GM19455 (cell line): ENCODE measurements around the gene TPM4.

Experiments
- ATAC-seq: cut with Tn5 transposase; IDR thresholded peaks from one replicate; pipeline ENCODE4 v1.9.1; 2021; ENCODE audit not compliant: unreplicated experiment

TPM4 gene

GRCh38 chr19:16041299-16041990 is 34.9 kb upstream of the TPM4 start:
- ATAC-seq, result no peak

- no peak for ATAC-seq
These were observed 34.3 kb upstream of the TPM4 start for GRCh38 chr19:16041991-16042386.

GRCh38 chr19:16042533-16043085 is 33.7 kb upstream of the TPM4 start:
- ATAC-seq, result no peak

GRCh38 chr19:16043156-16043757 is 33.0 kb upstream of the TPM4 start:
- ATAC-seq, result no peak

DNA sequence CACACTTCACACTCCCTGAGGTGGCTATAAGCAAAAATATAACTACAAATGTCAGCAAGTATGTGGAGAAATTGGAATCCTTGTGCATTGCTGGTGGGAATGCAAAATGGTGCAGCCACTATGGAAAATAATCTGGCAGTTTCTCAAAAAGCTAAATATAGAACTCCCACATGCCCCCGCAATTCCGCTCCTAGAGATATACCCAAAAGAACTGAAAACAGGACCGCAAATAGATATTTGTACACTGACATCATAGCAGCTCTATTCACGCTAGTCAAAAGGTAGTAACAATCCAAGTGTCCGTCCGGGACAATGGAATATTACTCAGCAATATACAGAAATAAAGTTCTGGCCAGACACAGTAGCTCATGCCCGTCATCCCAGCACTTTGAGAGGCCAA is 31.5 kb upstream of the TPM4 start:
- ATAC-seq, result no peak

GRCh38 chr19:16045171-16045570 is 31.1 kb upstream of the TPM4 start:
- ATAC-seq, result no peak

DNA sequence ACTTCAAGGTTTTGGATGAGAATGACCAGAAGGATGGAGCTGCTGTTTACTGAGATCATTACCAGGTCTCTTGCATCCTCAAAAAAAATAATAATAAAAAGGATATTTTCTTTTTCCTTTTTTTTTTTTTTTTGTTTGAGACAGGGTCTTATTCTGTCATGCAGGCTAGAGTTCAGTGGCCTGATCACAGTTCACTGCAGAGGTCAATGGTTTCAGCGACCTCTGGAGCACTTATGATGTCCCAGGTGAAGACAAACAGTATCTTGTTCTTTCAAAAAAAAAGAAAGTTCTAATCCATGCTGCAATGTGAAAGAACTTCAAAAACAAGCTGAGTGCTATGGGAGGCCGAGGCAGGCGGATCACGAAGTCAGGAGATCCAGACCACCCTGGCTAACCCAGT is 30.4 kb upstream of the TPM4 start:
- no peak for ATAC-seq

DNA sequence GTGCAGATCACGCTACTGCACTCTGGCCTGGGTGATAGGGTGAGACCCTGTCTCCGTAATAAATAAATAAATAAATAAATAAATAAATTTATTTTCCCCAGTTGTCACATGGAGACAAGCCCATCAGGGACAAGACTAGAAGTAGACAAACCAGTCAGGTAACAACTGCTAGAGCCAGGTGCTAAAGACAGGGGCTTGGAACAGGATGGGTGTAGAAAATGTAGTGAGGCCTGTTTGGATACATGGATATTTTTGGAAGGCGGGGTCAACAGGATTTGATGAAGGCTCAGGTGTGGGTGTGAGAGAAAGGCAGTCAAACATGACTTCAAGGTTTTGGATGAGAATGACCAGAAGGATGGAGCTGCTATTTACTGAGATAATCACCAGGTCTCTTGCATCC is 27.7 kb upstream of the TPM4 start:
- no peak for ATAC-seq

DNA sequence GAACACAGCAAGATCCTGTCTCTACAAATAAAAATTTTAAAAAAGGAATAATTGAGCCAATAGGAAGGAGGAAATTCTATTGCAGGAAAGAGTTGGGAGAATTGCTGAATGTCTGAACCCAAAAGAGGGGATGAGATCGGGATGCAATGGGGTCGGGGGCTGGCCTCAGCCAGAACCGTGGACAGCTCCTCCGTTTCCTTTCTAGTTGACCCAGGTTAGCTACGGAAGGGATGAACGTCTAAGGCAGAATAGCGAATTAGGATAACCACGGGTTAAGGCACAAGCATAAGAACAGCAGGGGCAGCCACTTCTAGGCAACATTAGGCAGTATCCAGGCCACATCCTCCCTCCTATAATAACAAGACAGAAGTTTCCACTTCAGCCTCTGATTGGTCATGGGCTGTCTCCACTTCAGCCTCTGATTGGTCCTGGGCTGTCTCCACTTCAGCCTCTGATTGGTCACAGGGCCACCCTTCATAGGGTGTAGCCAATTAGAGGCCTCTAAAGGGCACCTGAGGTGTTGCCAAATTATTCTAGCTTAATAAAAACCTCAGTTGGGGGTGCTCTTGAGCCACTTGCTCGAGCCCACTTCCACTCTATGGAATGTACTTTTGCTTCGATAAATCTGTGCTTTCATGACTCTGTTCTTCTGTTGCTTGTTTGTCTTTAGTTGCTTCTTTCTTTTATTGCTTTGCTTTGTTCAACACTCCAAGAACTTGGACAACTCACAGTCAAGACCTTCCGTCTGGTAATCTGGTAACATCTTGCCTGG is 24.9 kb upstream of the TPM4 start:
- no peak for ATAC-seq

- no peak for ATAC-seq
These were observed 23.9 kb upstream of the TPM4 start for GRCh38 chr19:16052353-16052752.

GRCh38 chr19:16057062-16057461 is 19.2 kb upstream of the TPM4 start:
- no peak for ATAC-seq

DNA sequence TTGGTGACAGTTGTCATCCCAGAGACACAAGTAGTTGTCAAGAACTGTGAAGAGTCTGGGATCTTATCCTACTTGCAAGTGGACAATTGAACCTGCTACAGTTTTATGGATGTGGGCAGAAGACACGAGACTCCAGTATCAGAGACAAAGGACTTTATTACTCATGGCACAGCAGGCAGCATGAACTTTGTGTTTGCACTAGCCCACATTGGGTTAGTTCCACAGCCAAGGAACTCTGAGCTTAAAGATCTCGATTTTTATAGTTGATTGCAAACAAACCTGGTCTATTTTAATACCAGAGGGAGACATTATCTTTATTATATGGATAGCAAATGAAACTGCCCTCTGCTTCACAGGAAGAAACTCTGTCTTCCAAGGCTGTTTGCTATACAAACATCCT is 16.0 kb upstream of the TPM4 start:
- ATAC-seq, result no peak

- ATAC-seq, result no peak
These were observed 14.4 kb upstream of the TPM4 start for GRCh38 chr19:16061943-16062342.

DNA sequence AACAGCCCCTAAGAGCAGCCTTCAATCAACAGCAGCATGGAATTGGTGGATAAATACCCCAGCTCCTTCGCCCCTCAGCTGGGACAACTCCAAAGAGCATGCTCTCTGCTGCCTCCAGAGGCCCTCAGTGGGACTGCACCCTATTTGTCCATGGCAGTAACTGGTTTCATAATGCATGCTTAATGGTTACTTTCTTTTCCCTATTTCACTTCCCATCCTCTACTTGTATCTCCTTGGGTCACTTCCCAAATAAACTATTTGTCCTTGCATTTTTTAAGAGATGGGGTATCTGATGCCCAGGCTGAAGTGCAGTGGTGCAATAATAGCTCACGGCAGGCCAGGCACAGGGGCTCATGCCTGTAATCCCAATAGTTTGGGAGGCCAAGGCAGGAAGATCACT is 13.5 kb upstream of the TPM4 start:
- no peak for ATAC-seq

DNA sequence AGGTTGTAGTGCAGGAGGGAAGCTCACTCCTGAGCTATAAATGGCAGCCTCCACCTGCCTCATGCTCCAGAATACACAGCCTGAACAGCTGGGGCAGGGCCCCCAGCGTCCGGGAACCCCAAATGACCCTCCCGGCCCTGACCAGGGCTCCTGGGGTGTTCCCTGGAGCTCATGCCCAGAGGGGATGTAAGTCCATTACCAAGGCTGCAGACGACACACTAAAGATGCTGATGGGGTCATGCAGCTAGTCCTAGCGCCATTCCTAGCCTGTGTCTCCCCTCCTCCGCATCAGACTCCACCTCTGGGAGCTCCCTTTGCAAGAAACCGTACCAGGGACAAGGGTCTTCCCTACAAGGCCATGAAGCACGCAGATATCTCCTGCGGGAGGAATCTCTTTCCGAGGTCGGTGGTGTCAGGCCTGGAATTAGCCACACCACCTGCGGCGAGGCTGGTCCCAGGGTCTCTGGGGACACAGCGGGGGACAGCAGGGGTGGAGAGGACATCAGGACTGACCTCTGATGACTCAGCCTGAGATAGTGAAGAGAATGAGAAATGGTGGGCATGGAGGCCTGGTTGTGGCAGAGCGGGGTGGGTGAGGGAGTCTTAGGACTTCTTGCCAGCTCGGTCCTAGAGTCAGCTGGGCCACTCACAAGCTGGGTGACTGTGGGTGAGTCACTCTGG is 11.9 kb upstream of the TPM4 start:
- ATAC-seq, result no peak

DNA sequence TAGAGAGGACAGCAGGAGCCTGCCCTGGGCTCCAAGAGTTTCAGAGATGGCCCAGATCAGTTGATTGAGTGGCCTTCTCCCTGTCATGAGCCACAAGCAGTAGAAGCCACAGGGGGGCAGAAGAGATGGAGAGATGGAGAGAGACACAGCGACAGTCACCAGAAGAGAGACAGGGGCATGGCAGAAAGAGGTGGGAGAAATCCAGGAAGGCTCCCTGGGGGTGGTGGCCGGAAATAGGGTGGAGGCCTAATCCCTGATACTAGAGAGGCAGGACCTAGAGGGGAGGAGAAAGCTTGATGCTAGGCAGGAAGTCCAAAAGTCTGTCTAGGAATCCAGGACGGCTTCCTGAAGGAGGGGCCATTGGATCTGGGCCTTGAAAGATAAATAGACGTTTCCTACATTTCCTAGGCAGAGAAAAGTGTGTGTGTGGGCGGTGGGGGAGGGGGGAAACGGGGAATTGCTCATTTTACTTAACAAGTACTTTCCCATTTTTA is 9.6 kb upstream of the TPM4 start:
- no peak for ATAC-seq

GRCh38 chr19:16067205-16067938 is 8.9 kb upstream of the TPM4 start:
- ATAC-seq, result no peak

- no peak for ATAC-seq
These were observed 7.5 kb upstream of the TPM4 start for GRCh38 chr19:16068696-16069259.

DNA sequence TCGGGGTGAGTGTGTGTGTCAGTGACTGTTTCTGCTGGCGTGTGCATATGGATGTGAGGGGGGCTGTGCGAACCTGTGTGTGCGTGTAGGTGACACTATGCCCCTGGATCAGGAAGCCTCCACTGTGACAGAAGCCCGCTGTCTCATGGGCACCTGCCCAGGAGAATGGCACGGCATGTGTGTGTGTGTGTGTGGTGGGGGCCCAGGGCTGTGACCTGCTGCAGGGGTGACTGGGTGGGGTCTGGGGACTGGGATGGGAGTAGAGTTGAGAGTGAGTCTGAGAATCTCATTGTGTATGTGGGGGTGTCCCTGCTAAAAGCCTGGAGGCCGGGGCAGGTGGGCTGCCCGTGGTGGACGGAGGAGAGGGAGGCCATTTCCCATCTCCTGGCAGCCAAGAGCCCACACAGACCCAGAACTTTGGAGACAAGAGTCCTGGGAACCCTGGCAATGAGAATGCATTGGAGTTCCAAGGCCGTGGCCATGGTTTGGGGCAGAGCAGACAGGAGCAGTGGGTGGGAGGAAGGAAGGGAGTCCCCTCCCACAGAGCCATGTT is 6.4 kb upstream of the TPM4 start:
- no peak for ATAC-seq
